ENCODE data around the gene SERAC1.

- no peak for TF ChIP-seq CTCF (IDR thresholded peaks at IDR 0.05)
- no peak for TF ChIP-seq POLR2AphosphoS5 (IDR thresholded peaks at IDR 0.05; ENCODE audit: insufficient read depth in 1 of 2, low read depth in 1 of 2)
- TF ChIP-seq POLR2A (IDR thresholded peaks at IDR 0.05): no peak
These were observed 57.1 kb downstream of the SERAC1 start for GRCh38 chr6:158110986-158111385.
